Retina (tissue), 1 donor: Measurements from ENCODE around the gene PLCG2.
A peak's percentile ranks its signal among the peaks of the same experiment; 100 is the strongest.
"Not testable (repeated sequence)": the region's sequence is repeated elsewhere in the genome, so short reads cannot be mapped to it uniquely, and the experiment has no call there.

Experiments
- DNase-seq: peaks from one replicate; pipeline ENCODE4 v3.0.0-alpha.2; 2016

PLCG2 gene

GRCh38 chr16:81778861-81779535, at the start of gene PLCG2:
PLCG2 (plus strand) TSS chr16:81779291; CDS start chr16:81785990, 6,699 bp downstream.
- DNase-seq = peak; percentile 25

GRCh38 chr16:81729451-81729850, 49.6 kb upstream of the PLCG2 start:
- DNase-seq = no peak

GRCh38 chr16:81730090-81731051, 48.7 kb upstream of the PLCG2 start:
- peak; percentile 97 for DNase-seq

- no peak for DNase-seq
These were observed 47.4 kb upstream of the PLCG2 start for GRCh38 chr16:81731649-81732048.

- DNase-seq = no peak
These were observed 46.4 kb upstream of the PLCG2 start for GRCh38 chr16:81732699-81733098.

- no peak for DNase-seq
These were observed 45.8 kb upstream of the PLCG2 start for GRCh38 chr16:81733295-81733694.

- no peak for DNase-seq
These were observed 44.3 kb upstream of the PLCG2 start for GRCh38 chr16:81734632-81735434.

GRCh38 chr16:81737885-81738536, 41.1 kb upstream of the PLCG2 start:
- DNase-seq = peak; percentile 87

- DNase-seq = no peak
These were observed 40.2 kb upstream of the PLCG2 start for GRCh38 chr16:81738783-81739496.

GRCh38 chr16:81739503-81739902, 39.6 kb upstream of the PLCG2 start:
- DNase-seq = no peak

GRCh38 chr16:81740169-81740568, 38.9 kb upstream of the PLCG2 start:
- DNase-seq = no peak

GRCh38 chr16:81741430-81741770, 37.7 kb upstream of the PLCG2 start:
- DNase-seq = not testable (repeated sequence)

- no peak for DNase-seq
These were observed 34.7 kb upstream of the PLCG2 start for GRCh38 chr16:81744385-81744784.

GRCh38 chr16:81744911-81745310, 34.2 kb upstream of the PLCG2 start:
- DNase-seq = no peak

GRCh38 chr16:81745704-81746558, 33.2 kb upstream of the PLCG2 start:
- peak; percentile 88 for DNase-seq

GRCh38 chr16:81746566-81746965, 32.5 kb upstream of the PLCG2 start:
- DNase-seq = no peak

- no peak for DNase-seq
These were observed 30.5 kb upstream of the PLCG2 start for GRCh38 chr16:81748476-81749198.

GRCh38 chr16:81752225-81752875, 26.7 kb upstream of the PLCG2 start:
- no peak for DNase-seq

- DNase-seq = no peak
These were observed 26.2 kb upstream of the PLCG2 start for GRCh38 chr16:81752876-81753227.

GRCh38 chr16:81754858-81755257, 24.2 kb upstream of the PLCG2 start:
- DNase-seq = no peak
